A549 treated with AZD2906 at 1 μM for 4 hours (cell line): ENCODE measurements around the gene CSNK1E. TPM values are rescaled to one million over a fixed set of nuclear protein-coding genes. Genes with fewer than 3 reads are reported as not detected.

Source experiments
- total RNA-seq: library from RNA; stranded (reverse); fragments of 200-300 nt; extraction: Qiagen RNA extraction; gene quantifications from 5 replicates; pipeline ENCODE4 v1.2.3, GENCODE V29; 2022

Gene CSNK1E
- total RNA-seq, result 84.7 to 104 TPM (median 96.8 TPM) in 5 replicates

DNA sequence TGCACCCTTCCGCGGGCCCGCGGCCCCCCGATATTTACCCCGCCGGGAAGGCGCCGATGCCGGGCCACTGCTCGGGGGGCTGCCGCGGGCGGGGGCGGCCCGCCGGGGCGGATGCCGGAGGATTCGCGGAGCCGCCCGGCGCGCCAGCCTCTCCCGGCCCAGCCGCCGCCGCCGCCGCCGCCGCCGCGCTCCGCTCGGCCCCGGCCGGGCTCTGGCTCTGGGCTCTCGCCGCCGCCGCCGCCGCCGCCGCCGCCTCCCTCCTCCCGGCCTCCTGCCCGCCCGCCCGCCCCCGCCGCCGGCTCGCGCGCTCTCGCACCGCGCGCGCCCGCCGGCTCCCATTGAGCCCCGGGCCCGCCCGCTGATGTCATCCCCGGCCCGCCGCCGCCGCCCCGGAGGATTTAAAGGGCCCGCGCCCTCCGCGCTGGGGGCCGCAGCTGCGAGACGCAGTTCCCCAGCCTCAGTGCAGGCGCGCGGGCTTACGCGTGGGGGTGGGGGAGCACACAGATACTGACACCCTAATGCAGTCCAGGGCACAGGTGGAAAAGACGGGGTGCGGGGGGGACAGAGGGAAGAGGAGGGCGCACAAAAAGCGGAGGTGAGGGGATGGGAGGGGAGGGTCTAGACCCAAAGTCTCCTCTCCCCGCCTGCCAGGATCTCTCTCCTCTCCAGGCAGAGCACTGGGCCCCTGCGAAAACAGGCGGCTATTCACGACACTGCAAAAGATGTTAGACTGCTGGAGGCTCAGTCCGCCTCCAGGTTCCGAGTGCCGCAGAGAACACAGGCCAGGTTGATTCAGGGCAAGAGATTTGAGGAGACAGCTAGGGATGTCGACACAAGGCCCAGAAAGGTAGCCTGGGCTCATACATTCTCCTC lies at the start of gene CSNK1E:
TSS of gene CSNK1E (minus strand) at position 312 of the 873 bp plus-strand sequence. CDS start 3,276 bp downstream, outside the sequence.

DNA sequence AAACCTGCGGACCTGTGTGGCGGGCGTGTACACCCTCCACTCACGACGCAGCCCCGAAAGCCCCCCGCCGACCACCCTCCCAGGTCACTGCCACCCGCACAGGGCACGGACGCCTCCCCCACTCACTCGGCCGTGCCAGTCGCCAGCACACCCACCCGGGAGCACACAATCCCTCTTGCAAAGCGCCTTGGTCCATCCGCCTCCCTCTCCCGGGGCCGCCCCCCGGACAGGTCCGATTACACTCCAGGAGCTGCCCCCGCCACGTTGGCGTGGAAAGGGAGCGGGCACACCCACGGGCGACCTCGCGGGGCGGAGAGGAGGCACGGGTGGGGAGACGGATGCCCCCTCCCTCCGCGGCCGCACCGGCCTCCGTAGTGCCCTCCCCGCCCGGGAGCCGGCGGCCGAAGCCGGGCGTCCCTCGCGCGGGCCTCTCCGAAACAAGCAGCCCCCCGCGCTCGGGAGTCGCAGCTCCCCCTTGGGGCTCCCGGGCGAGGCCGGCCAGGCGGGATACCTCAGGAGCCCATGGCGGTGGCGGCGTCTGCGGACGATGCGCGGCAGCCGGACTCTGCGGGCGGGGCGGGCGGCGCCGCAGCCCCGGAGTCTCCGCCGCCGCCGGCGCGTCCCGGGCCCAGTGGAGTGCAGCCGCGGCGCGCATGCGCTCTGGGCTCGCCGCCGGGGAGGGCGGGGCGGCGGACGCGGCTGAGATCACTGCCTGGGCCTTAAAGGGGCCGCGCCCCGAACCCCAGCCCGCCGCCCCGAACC lies 44.7 kb downstream of the CSNK1E start, which contains the start of gene TMEM184B:
TSS of gene TMEM184B (minus strand) at position 638 of the 762 bp plus-strand sequence. CDS start 25,049 bp downstream, outside the sequence.

Other genes with a start within 250 kb of the CSNK1E start
- gene SLC16A8, start 233.2 kb downstream of the CSNK1E start, total RNA-seq, result not detected in 5 replicates
- 5.1 to 8.5 TPM (median 8.0 TPM) in 5 replicates for gene BAIAP2L2, start 206.7 kb downstream of the CSNK1E start, total RNA-seq
- gene PLA2G6, start 135.6 kb downstream of the CSNK1E start, total RNA-seq, result 2.9 to 4.9 TPM (median 4.4 TPM) in 5 replicates
- 22.7 to 29.9 TPM (median 22.9 TPM) in 5 replicates for gene MAFF, start 115.4 kb downstream of the CSNK1E start, total RNA-seq
- gene TMEM184B, start 44.4 kb downstream of the CSNK1E start, total RNA-seq, result 49.9 to 65.9 TPM (median 60.9 TPM) in 5 replicates
- 0.82 to 1.1 TPM (median 0.94 TPM) in 5 replicates for gene KCNJ4, start 137.8 kb upstream of the CSNK1E start, total RNA-seq
- gene KDELR3, start 150.7 kb upstream of the CSNK1E start, total RNA-seq, result 17.7 to 22.4 TPM (median 19.1 TPM) in 5 replicates
- gene DDX17, start 188.9 kb upstream of the CSNK1E start, total RNA-seq, result 82.4 to 101 TPM (median 87.0 TPM) in 5 replicates